Type B pancreatic cell (in vitro differentiated cells): ENCODE data around the gene GSS. TPM values are rescaled to one million over a fixed set of nuclear protein-coding genes. Genes with fewer than 3 reads are reported as not detected.

ENCODE experiments used
- DNase-seq: peaks from one replicate; pipeline ENCODE4 v3.0.0; 2021; ENCODE audit warnings: mixed read lengths; ENCODE audit not compliant: unreplicated experiment; ENCODE audit errors: extremely low spot score
- H3K27ac Mint-ChIP-seq: 2 replicates; pipeline ENCODE4 v1.8.0; 2021; ENCODE audit warnings: mild to moderate bottlenecking, mixed read lengths
- H3K27me3 Mint-ChIP-seq: 2 replicates; pipeline ENCODE4 v1.8.0; 2021; ENCODE audit warnings: mixed read lengths
- H3K36me3 Mint-ChIP-seq: 2 replicates; pipeline ENCODE4 v1.8.0; 2021; ENCODE audit warnings: mixed read lengths
- H3K4me1 Mint-ChIP-seq: one replicate; pipeline ENCODE4 v1.8.0; 2021; ENCODE audit warnings: mixed read lengths; ENCODE audit not compliant: unreplicated experiment
- H3K4me3 Mint-ChIP-seq: 2 replicates; pipeline ENCODE4 v1.8.0; 2021; ENCODE audit warnings: mild to moderate bottlenecking, mixed read lengths
- H3K9me3 Mint-ChIP-seq: 2 replicates; pipeline ENCODE4 v1.8.0; 2021; ENCODE audit warnings: mixed read lengths
- total RNA-seq: library from RNA; stranded (reverse); gene quantifications from 2 replicates; pipeline ENCODE4 v1.2.1, GENCODE V29; 2021; ENCODE audit warnings: low replicate concordance
- TF ChIP-seq, protein P1 (sequence below): fragments of 200-600 bp; sonication (generic); conservative IDR thresholded peaks from 2 replicates; pipeline ENCODE4 v1.5.0; 2021; ENCODE audit warnings: antibody characterized with exemption, mild to moderate bottlenecking

Gene GSS
- total RNA-seq, 1 donor from 2014 or later: 66.4 TPM

DNA sequence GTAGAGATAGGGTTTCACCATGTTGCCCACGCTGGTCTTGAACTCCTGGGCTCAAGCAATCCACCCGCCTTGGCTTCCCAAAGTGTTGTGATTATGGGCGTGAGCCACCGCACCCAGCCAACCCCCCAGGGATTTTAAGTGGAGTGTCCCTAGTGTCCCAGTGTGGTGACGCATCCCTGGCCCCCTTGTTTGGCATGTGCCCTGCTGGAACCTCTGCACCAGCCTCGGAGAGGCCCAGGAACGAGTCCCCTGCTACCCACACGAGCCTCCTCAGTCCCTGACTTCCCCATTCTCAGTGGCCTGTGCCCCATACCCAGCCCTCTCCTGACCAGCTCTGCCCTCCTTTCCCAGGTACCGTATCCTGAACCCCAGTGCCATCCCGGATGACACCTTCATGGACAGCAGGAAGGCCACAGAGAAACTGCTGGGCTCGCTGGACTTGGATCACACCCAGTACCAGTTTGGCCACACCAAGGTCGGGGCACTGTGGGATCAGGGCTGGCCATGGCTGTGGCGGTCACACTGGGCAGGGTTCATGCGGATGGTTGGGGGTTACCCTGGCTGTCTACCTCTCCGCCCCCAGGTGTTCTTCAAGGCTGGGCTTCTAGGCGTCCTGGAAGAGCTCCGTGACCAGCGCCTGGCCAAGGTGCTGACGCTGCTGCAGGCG lies 37.3 kb upstream of the GSS start:
- TF ChIP-seq, protein P1, sequence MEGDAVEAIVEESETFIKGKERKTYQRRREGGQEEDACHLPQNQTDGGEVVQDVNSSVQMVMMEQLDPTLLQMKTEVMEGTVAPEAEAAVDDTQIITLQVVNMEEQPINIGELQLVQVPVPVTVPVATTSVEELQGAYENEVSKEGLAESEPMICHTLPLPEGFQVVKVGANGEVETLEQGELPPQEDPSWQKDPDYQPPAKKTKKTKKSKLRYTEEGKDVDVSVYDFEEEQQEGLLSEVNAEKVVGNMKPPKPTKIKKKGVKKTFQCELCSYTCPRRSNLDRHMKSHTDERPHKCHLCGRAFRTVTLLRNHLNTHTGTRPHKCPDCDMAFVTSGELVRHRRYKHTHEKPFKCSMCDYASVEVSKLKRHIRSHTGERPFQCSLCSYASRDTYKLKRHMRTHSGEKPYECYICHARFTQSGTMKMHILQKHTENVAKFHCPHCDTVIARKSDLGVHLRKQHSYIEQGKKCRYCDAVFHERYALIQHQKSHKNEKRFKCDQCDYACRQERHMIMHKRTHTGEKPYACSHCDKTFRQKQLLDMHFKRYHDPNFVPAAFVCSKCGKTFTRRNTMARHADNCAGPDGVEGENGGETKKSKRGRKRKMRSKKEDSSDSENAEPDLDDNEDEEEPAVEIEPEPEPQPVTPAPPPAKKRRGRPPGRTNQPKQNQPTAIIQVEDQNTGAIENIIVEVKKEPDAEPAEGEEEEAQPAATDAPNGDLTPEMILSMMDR: no peak
- H3K27ac Mint-ChIP-seq: no peak overlapping the region
- H3K4me3 Mint-ChIP-seq: no peak overlapping the region
- H3K36me3 Mint-ChIP-seq: peaks cover 12% of the 10 kb centered on the region
- no peak for DNase-seq
- peaks cover 10% of the 10 kb centered on the region for H3K4me1 Mint-ChIP-seq
- H3K9me3 Mint-ChIP-seq: no peaks in the 10 kb centered on the region
- no peaks in the 10 kb centered on the region for H3K27me3 Mint-ChIP-seq

DNA sequence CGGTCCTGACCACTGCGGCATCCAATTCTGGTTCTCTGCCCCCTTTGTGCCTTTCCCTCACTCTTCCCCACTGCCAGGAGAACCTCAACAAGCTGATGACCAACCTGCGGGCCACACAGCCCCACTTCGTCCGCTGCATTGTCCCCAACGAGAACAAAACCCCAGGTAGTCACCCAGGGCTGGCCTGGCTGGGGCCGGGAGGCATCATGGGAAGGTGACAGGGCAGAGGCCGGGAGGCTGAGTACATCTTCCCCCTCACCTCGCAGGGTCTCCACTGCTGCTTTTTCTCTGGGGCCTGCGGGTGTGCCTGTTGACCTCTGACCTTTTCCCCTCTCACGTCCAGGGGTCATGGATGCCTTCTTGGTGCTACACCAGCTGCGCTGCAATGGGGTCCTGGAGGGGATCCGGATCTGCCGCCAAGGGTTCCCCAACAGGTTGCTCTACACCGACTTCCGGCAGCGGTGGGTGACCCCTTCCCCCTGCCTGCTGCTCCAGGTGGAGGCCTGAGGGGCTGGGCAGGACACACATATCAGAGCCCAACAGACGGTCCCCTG lies 35.1 kb upstream of the GSS start:
- Mint-ChIP-seq H3K4me3 (no peak overlapping the region), H3K27ac (peak overlapping the region; percentile 65), H3K36me3 (peaks cover 4% of the 10 kb centered on the region), H3K9me3 (no peaks in the 10 kb centered on the region), H3K27me3 (peaks cover 2% of the 10 kb centered on the region), H3K4me1 (peaks cover 10% of the 10 kb centered on the region)
- DNase-seq: no peak
- TF ChIP-seq, protein P1: no peak

DNA sequence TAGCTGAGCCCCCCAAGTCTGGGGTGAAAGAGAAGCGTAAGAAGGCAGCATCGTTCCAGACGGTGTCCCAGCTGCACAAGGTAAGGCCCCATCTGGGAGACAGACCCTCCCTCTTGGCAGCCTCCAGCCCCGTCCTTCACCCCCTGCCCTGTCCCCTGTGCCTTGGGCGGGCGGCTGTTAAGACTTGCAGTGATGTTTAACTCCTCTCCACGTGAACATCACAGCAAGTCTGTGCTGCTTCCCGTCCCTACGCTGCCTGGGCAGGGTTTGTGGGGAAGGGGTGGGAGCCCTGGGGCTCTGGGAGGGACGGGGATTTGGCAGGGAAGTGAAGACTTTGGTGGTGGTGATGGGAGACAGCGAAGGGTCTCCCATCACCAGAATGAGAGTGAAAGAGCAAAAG lies 34.6 kb upstream of the GSS start:
- Mint-ChIP-seq H3K4me3 (no peak overlapping the region), H3K4me1 (peaks cover 12% of the 10 kb centered on the region)

DNA sequence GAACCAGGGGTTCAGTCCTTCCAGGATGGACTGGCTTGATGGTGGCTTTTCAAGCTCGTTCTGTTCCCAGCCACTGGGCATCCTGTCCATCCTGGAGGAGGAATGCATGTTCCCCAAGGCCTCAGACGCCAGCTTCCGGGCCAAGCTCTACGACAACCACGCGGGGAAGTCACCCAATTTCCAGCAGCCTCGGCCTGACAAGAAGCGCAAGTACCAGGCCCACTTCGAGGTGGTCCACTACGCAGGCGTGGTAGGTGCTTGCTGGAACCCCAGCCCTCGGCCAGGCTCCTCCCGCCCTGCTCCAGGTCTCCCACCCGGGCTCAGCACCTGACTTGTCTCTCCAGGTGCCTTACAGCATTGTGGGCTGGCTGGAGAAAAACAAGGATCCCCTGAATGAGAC lies 34.1 kb upstream of the GSS start:
- Mint-ChIP-seq H3K4me1 (peaks cover 15% of the 10 kb centered on the region), H3K4me3 (no peak overlapping the region), H3K9me3 (no peaks in the 10 kb centered on the region), H3K27ac (no peak overlapping the region), H3K36me3 (peaks cover 2% of the 10 kb centered on the region), H3K27me3 (peaks cover 5% of the 10 kb centered on the region)
- TF ChIP-seq, protein P1: no peak
- no peak for DNase-seq

More for the DNA sequence above, 34.6 kb upstream of the GSS start:
- no peaks in the 10 kb centered on the region for H3K9me3 Mint-ChIP-seq
- peaks cover 4% of the 10 kb centered on the region for H3K36me3 Mint-ChIP-seq
- peaks cover 5% of the 10 kb centered on the region for H3K27me3 Mint-ChIP-seq
- DNase-seq: no peak
- TF ChIP-seq, protein P1: no peak
- H3K27ac Mint-ChIP-seq: peak overlapping the region; percentile 65

DNA sequence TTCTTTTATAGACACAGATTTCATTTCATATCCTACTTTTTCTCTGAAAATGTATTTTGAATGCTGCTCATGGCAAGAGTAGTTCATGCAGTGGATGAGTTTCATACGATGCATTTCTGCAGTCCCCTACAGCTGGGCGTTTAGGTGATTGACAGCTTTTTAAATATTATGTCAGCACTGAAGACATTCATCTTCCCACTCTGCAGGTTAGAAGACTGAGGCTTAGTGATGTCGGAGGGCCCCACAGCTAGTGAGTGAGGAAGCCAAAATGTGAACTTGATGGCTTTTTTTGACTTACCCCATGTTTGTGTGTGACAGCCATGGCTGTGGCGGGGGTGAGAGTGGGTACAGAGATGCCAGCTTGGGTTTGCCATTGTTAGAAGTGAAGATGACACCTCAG lies 33.5 kb upstream of the GSS start:
- Mint-ChIP-seq H3K9me3 (no peaks in the 10 kb centered on the region), H3K27me3 (peaks cover 6% of the 10 kb centered on the region), H3K4me3 (no peak overlapping the region), H3K36me3 (no peaks in the 10 kb centered on the region), H3K27ac (no peak overlapping the region), H3K4me1 (peaks cover 15% of the 10 kb centered on the region)
- TF ChIP-seq, protein P1: no peak
- DNase-seq: no peak
